HepG2 (cell line): ENCODE results near the gene GSPT1. TPM values are rescaled to one million over a fixed set of nuclear protein-coding genes. Genes with fewer than 3 reads are reported as not detected.

Source experiments
- ETV5 ChIP-seq: IDR thresholded peaks from 2 replicates; pipeline ENCODE4 v1.6.1; 2018; ENCODE audit warnings: missing biosample characterization, missing genetic modification reagents, inconsistent platforms, borderline replicate concordance
- JUN ChIP-seq: sonication (generic); formaldehyde crosslinking; IDR thresholded peaks from 2 replicates; pipeline ENCODE4 v1.4.0; 2020; ENCODE audit warnings: mild to moderate bottlenecking, missing genetic modification reagents
- KIAA2018 ChIP-seq: sonication (generic); formaldehyde crosslinking; IDR thresholded peaks from 2 replicates; pipeline ENCODE4 v1.5.0; 2020; ENCODE audit warnings: mild to moderate bottlenecking, missing genetic modification reagents, borderline replicate concordance
- MEIS2 ChIP-seq: sonication (generic); formaldehyde crosslinking; IDR thresholded peaks from 2 replicates; pipeline ENCODE4 v1.9.0; 2021; ENCODE audit warnings: mild to moderate bottlenecking, missing genetic modification reagents
- MTF2 ChIP-seq: sonication (generic); formaldehyde crosslinking; IDR thresholded peaks from 2 replicates; pipeline ENCODE4 v1.5.0; 2020; ENCODE audit warnings: missing genetic modification reagents, borderline replicate concordance
- MZF1 ChIP-seq: sonication (generic); formaldehyde crosslinking; IDR thresholded peaks from 2 replicates; pipeline ENCODE4 v1.8.1; 2023; ENCODE audit warnings: mild to moderate bottlenecking, missing genetic modification reagents, borderline replicate concordance
- PHF8 ChIP-seq: sonication (generic); formaldehyde crosslinking; IDR thresholded peaks from 2 replicates; pipeline ENCODE4 v1.5.0; 2020; ENCODE audit warnings: missing genetic modification reagents
- ZFP1 ChIP-seq: IDR thresholded peaks from 2 replicates; pipeline ENCODE4 v1.6.1; 2016
- ZNF124 ChIP-seq: sonication (generic); formaldehyde crosslinking; IDR thresholded peaks from 2 replicates; pipeline ENCODE4 v1.4.0; 2020; ENCODE audit warnings: missing genetic modification reagents
- ZNF318 ChIP-seq: sonication (generic); formaldehyde crosslinking; IDR thresholded peaks from 2 replicates; pipeline ENCODE4 v1.4.0; 2020; ENCODE audit warnings: mild to moderate bottlenecking, missing genetic modification reagents
- ZNF780A ChIP-seq: sonication (generic); formaldehyde crosslinking; IDR thresholded peaks from 2 replicates; pipeline ENCODE4 v1.8.0; 2022; ENCODE audit warnings: mild to moderate bottlenecking, missing genetic modification reagents, moderate library complexity
- ZNF850 ChIP-seq: sonication (generic); formaldehyde crosslinking; conservative IDR thresholded peaks from 2 replicates; pipeline ENCODE4 v1.9.0; 2021; ENCODE audit warnings: mild to moderate bottlenecking, missing genetic modification reagents
- polyA plus RNA-seq, 8 experiments: library from polyadenylated mRNA; depleted of rRNA in 3 of 8; stranded (reverse) in 7 of 8; unstranded in 1 of 8; fragments of >200 nt; fragmentation: Illumina TruSeq in 4 of 8; extraction: Trizol in 4 of 8; gene quantifications; 2 replicates each; pipeline versions ENCODE4 v1.2.1 to v1.2.3, GENCODE V29; 2011 to 2016; ENCODE audit warnings: low read depth in 4 of 8, missing spikeins in 1 of 8, mixed read lengths in 1 of 8; ENCODE audit not compliant: insufficient read depth in 1 of 8
- total RNA-seq, 5 experiments: library from RNA; depleted of rRNA; stranded (reverse); fragments of >200 nt; fragmentation: Illumina TruSeq; extraction: Trizol; gene quantifications; 2 replicates each; pipeline ENCODE4 v1.2.3, GENCODE V29; 2016; ENCODE audit warnings: low read depth in 1 of 5

Gene GSPT1
- total and polyA plus RNA-seq, 2 of the 13 experiments (the other 11 are each of a cell fraction or from before 2014, with no cell fraction given), result 120 to 316 TPM

GRCh38 chr16:11915644-11916523 is at the start of gene GSPT1 (continued):
- TF ChIP-seq ZNF318 (peak; percentile 71), MEIS2 (CRISPR knock-in tag) (no peak; the same call in none of the 2 replicates), MZF1 (CRISPR knock-in tag) (peak; percentile 19; the same call in 1 of the 2 replicates), ETV5 (CRISPR knock-in tag) (peak; percentile 99), PHF8 (CRISPR knock-in tag) (peak; percentile 85), ZNF124 (CRISPR knock-in tag) (peak; percentile 97), MTF2 (CRISPR knock-in tag) (peak; percentile 93), KIAA2018 (0 out of 2 replicates have a peak, but pooled peaks have one; percentile 10), ZFP1 (CRISPR knock-in tag) (peak; percentile 94), JUN (CRISPR knock-in tag) (no peak), ZNF850 (no peak), ZNF780A (peak; percentile 88; the same call in 1 of the 2 replicates)
